ENCODE data around the gene VPS13D. TPM values are rescaled to one million over a fixed set of nuclear protein-coding genes. Genes with fewer than 3 reads are reported as not detected.

The VPS13D gene
- total RNA-seq, 6 experiments from 2014 or later: 18.8 to 29.5 (median 21.5) TPM

DNA sequence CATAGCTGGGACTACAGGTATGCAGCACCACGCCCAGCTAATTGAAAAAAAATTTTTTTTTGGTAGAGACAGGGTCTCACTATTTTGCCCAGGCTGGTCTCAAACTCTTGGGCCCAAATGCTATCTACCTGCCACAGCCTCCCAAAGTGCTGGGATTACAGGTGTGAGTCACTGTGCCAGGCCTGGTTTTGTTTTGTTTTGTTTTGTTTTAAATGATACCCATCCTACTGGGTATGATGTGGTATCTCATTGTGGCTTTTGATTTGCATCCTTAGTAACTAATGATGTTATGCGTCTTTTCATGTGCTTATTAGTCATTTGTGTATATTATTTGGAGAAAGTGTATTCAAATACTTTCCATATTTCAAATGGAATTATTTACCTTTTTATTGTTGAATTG is 142.3 kb downstream of the VPS13D start:
- no peak for DNase-seq
- H3K27me3 Mint-ChIP-seq (ENCODE audit: insufficient read depth): no peaks in the 10 kb centered on the region; the same call in 1 of the 2 replicates
- peaks cover 18% of the 10 kb centered on the region for H3K36me3 Mint-ChIP-seq (ENCODE audit: low read depth)
- H3K4me1 Mint-ChIP-seq (ENCODE audit: low read depth): no peaks in the 10 kb centered on the region
- H3K9me3 Mint-ChIP-seq: no peaks in the 10 kb centered on the region
- no peak overlapping the region for H3K4me3 Mint-ChIP-seq
- no peak overlapping the region for H3K27ac Mint-ChIP-seq
- TF ChIP-seq CTCF (IDR thresholded peaks at IDR 0.05): no peak

DNA sequence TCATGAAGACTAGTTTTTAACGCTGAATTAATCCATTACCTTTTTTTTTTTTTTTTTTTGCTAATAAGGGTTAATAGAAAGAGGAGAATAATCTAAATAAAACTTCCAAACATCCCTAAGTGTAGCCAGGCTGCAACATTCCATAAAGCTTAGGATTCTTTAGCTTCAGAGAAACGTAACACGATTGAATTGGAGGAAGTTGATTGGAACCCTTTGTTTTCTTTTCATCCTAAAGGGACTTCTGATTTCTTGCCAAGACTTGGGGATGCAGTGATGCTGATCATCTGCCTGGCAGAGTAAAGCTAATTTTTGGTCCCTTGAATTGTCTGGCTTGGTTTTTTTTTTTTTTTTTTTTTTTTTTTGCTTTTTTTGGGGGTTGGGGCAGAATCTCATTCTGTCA is 142.9 kb downstream of the VPS13D start:
- no peak for TF ChIP-seq CTCF (IDR thresholded peaks at IDR 0.05)
- no peak overlapping the region for H3K4me3 Mint-ChIP-seq
- H3K36me3 Mint-ChIP-seq (ENCODE audit: low read depth): peaks cover 20% of the 10 kb centered on the region

GRCh38 chr1:12375133-12375829 is 145.5 kb downstream of the VPS13D start:
- no peak for TF ChIP-seq CTCF (IDR thresholded peaks at IDR 0.05)
- no peak overlapping the region for H3K27ac Mint-ChIP-seq
- no peaks in the 10 kb centered on the region for H3K9me3 Mint-ChIP-seq
- DNase-seq: no peak
- peaks cover 29% of the 10 kb centered on the region for H3K36me3 Mint-ChIP-seq (ENCODE audit: low read depth)
- no peaks in the 10 kb centered on the region for H3K4me1 Mint-ChIP-seq (ENCODE audit: low read depth)
- H3K4me3 Mint-ChIP-seq: no peak overlapping the region
- no peaks in the 10 kb centered on the region; the same call in 1 of the 2 replicates for H3K27me3 Mint-ChIP-seq (ENCODE audit: insufficient read depth)

More for the DNA sequence above, 142.9 kb downstream of the VPS13D start:
- Mint-ChIP-seq H3K9me3 (no peaks in the 10 kb centered on the region), H3K27ac (no peak overlapping the region), H3K27me3 (ENCODE audit: insufficient read depth) (no peaks in the 10 kb centered on the region; the same call in 1 of the 2 replicates), H3K4me1 (ENCODE audit: low read depth) (no peaks in the 10 kb centered on the region)
- no peak for DNase-seq

GRCh38 chr1:12376236-12377045 is 146.6 kb downstream of the VPS13D start:
- TF ChIP-seq CTCF (IDR thresholded peaks at IDR 0.05): no peak
- H3K4me1 Mint-ChIP-seq (ENCODE audit: low read depth): no peaks in the 10 kb centered on the region
- H3K27me3 Mint-ChIP-seq (ENCODE audit: insufficient read depth): no peaks in the 10 kb centered on the region; the same call in 1 of the 2 replicates
- H3K36me3 Mint-ChIP-seq (ENCODE audit: low read depth): peaks cover 23% of the 10 kb centered on the region
- no peak overlapping the region for H3K4me3 Mint-ChIP-seq
- no peaks in the 10 kb centered on the region for H3K9me3 Mint-ChIP-seq
- H3K27ac Mint-ChIP-seq: no peak overlapping the region
- no peak for DNase-seq

DNA sequence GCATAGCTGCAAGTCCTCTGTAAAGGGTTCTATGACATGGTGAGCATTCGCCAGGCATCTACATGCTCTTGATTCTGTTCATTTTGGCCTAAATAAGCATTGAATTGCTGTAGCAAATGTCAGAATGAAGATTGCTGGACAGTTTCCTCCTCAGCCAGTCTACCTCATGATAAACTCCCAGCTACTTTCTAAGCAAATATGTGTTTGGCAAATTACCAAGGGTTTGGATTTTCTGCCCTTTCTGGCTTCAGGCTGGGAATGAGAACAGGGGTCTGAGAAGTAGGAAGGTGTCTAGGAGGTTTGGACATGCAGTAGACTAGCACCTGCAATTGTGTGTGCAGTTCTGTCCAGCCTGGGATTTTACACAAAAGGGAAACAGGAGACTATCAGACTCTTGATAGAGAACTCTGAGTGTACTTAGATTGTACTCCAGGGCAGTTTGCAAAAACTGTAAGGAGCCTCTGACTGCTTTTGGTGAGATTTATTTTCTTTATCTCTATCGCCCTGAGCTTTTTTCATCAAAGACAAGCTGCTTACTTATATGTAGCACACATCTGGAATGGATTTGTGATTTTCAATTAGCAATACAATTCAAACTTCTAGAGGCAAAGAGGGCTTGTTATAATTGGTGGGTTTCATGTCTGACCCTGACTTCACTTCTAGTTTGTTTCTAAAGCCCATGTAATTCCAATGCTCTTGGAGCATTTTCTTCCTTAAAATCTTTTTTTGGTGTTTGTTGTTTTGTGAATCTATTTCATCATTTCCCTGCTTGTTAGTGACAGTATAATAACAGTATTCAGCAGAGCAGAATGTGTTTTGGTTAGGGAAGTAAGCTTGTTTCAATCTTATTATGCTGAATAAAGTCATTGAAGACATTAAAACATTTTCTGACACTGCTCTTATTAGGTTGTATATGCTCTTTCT is 150.8 kb downstream of the VPS13D start:
- Mint-ChIP-seq H3K4me3 (no peak overlapping the region), H3K27me3 (ENCODE audit: insufficient read depth) (no peaks in the 10 kb centered on the region), H3K4me1 (ENCODE audit: low read depth) (peaks cover 20% of the 10 kb centered on the region), H3K36me3 (ENCODE audit: low read depth) (peaks cover 44% of the 10 kb centered on the region), H3K9me3 (no peaks in the 10 kb centered on the region; the same call in 1 of the 2 replicates), H3K27ac (no peak overlapping the region)
- TF ChIP-seq CTCF (IDR thresholded peaks at IDR 0.05): no peak
- DNase-seq: no peak
